GM12864 (cell line): Measurements from ENCODE around the gene RB1.

Source experiments
- DNase-seq: peaks from one replicate; pipeline ENCODE4 v3.0.0-alpha.2; 2011; ENCODE audit warnings: low read depth
- H3K4me3 ChIP-seq: 2 replicates; pipeline ENCODE4 v1.5.1; 2011; ENCODE audit warnings: mild to moderate bottlenecking, low read depth, low read length, control low read depth
- TF ChIP-seq, protein P1 (sequence below): IDR thresholded peaks from 2 replicates; pipeline ENCODE4 v1.5.1; 2011; ENCODE audit warnings: low read depth, mild to moderate bottlenecking, moderate library complexity, low read length, control low read depth, inconsistent platforms; ENCODE audit errors: missing control alignments

RB1 gene

DNA sequence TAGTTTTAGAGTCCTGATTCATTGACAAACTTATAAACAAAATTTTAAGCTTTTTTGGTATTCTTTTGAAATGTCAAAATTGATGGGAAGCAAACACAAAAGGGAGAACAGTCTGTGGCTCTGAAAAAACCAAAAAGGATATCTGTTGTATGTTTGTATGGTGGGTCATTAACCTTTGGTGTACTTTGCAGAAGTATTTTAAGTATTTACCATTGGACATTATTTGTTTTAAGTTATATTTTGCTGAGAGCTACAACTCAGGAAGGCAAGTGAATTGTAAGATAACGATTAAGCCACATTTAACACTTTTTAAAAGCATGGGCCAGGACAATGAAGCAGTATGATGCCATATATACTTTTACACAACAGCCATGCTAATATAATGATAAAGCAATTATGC lies 94.2 kb downstream of the RB1 start:
- no peak for DNase-seq
- TF ChIP-seq, protein P1, sequence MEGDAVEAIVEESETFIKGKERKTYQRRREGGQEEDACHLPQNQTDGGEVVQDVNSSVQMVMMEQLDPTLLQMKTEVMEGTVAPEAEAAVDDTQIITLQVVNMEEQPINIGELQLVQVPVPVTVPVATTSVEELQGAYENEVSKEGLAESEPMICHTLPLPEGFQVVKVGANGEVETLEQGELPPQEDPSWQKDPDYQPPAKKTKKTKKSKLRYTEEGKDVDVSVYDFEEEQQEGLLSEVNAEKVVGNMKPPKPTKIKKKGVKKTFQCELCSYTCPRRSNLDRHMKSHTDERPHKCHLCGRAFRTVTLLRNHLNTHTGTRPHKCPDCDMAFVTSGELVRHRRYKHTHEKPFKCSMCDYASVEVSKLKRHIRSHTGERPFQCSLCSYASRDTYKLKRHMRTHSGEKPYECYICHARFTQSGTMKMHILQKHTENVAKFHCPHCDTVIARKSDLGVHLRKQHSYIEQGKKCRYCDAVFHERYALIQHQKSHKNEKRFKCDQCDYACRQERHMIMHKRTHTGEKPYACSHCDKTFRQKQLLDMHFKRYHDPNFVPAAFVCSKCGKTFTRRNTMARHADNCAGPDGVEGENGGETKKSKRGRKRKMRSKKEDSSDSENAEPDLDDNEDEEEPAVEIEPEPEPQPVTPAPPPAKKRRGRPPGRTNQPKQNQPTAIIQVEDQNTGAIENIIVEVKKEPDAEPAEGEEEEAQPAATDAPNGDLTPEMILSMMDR = no peak
- H3K4me3 ChIP-seq = no peak overlapping the region

DNA sequence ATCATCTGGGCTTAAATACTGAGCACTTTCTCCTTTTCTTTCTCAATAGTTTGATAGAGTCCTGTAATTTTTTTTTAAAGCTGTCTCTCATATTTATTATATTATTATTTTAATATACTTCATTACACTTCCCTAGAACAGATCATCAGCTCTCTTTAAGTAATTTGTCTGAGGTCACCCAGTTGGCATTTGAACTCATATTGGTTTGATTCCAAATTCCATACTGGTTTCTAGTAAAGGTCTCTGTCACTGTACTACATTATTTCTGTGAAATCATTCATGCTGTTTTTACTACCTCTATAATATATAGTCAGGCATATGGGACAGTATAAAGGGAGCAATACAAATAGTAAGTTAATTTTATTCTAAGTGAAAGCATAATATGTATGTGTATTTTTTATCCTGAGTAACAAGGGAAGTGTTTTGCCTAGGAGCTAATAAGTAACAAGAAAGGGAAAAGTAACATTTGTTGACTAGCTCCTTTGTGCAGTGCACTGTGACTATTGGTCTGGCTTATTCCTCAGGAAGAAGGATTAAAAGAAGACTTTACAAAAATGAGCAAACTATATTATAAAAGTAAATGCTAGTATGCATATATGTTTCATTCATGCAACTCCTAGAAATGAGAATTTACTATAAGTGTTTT lies 95.0 kb downstream of the RB1 start:
- no peak for DNase-seq
- H3K4me3 ChIP-seq = no peak overlapping the region
- TF ChIP-seq, protein P1 = no peak

GRCh38 chr13:48400090-48400694 lies 96.6 kb downstream of the RB1 start:
- TF ChIP-seq, protein P1 = no peak
- H3K4me3 ChIP-seq = no peak overlapping the region
- no peak for DNase-seq

DNA sequence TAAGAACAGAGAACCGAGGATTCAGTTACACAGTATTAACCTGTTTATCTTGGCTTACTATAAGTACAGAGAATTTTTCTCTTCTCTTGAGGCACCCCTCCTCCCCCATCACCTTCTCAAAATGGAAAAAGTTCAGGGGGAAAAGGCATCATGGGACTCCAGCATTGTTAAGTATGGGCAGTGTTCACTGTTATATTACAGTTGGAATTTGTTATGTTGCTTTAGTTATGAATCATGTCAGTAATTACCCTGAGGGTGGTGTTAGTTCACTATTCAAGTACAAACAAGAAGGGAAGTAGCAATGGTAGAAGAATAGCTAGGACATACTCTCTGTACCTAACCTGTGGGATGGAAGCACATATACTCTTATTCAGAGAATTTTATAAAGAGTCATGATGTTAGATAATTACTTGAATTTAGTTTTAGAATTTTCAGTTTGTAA lies 97.3 kb downstream of the RB1 start:
- no peak for DNase-seq
- TF ChIP-seq, protein P1 = no peak
- no peak overlapping the region for H3K4me3 ChIP-seq

- DNase-seq = no peak
- no peak overlapping the region for H3K4me3 ChIP-seq
- TF ChIP-seq, protein P1 = no peak
These were observed 97.9 kb downstream of the RB1 start for GRCh38 chr13:48401480-48401879.

DNA sequence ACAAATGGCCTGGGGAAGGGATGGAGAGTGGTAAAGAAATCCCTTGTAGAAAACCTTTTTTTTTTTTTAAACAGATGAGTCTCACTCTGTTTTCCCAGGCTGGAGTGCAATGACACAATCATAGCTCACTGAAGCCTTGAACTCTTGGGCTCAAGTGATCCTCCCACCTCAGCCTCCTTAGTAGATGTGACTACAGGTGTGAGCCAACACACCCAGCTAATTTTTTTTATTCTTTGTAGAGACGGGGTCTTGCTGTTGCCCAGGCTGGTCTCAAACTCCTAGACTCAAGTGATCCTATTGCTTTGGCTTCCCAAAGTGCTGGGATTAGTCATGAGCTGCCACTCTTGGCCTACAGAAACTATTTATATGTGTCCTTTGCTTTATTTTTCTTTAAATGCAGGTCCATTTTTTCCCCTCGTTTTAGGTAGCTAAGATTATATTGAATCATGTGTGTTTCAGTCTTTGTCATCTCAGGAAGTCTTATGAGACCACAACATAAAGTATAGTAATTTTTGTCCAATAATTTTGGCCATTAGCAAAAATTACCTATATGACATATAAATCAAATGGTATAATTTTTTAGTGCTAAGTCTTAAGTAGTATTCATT lies 98.9 kb downstream of the RB1 start:
- H3K4me3 ChIP-seq = no peak overlapping the region
- TF ChIP-seq, protein P1 = no peak
- DNase-seq = no peak
